Measurements from ENCODE around the gene CREB3L1.

CREB3L1 gene

GRCh38 chr11:46353698-46354097 is 76.2 kb downstream of the CREB3L1 start:
- no peak overlapping the region for H2AFZ ChIP-seq (ENCODE audit: low read depth, low read length, severe bottlenecking)
- no peak overlapping the region for H3K27ac ChIP-seq (ENCODE audit: low read depth, low read length)
- TF ChIP-seq EZH2phosphoT487 (conservative IDR thresholded peaks at IDR 0.05; ENCODE audit: low read length), result no peak
- TF ChIP-seq CTCF (IDR thresholded peaks at IDR 0.05; ENCODE audit: insufficient read depth, low read length, poor library complexity, severe bottlenecking), result no peak
- H3K79me2 ChIP-seq (ENCODE audit: insufficient read depth, low read length), result peaks cover 46% of the 10 kb centered on the region
- H4K20me1 ChIP-seq (ENCODE audit: low read depth, low read length), result 0 out of 2 replicates have a peak, but pooled peaks cover 6% of the 10 kb centered on the region
- no peaks in the 10 kb centered on the region for H3K9me2 ChIP-seq (replicated peaks; ENCODE audit: insufficient read depth, low read length)
- no peak overlapping the region for H3K9ac ChIP-seq (ENCODE audit: low read length)
- H3K27me3 ChIP-seq (ENCODE audit: low read length), result no peaks in the 10 kb centered on the region
- H3F3A ChIP-seq (ENCODE audit: insufficient read depth), result no peaks in the 10 kb centered on the region
- H3K9me3 ChIP-seq (ENCODE audit: insufficient read depth, low read length), result no peaks in the 10 kb centered on the region
- no peak overlapping the region for H3K4me3 ChIP-seq (ENCODE audit: insufficient read depth, low read length, poor library complexity, severe bottlenecking)
- no peaks in the 10 kb centered on the region for H3K36me3 ChIP-seq (ENCODE audit: low read length)
- H3K4me2 ChIP-seq (ENCODE audit: low read depth, low read length, poor library complexity, severe bottlenecking), result no peak overlapping the region

- Histone ChIP-seq H3K9me2 (replicated peaks; ENCODE audit: insufficient read depth, low read length) (no peaks in the 10 kb centered on the region), H3K9me3 (ENCODE audit: insufficient read depth, low read length) (no peaks in the 10 kb centered on the region), H3K36me3 (ENCODE audit: low read length) (no peaks in the 10 kb centered on the region), H3F3A (ENCODE audit: insufficient read depth) (no peaks in the 10 kb centered on the region), H2AFZ (ENCODE audit: low read depth, low read length, severe bottlenecking) (no peak overlapping the region), H3K4me3 (ENCODE audit: insufficient read depth, low read length, poor library complexity, severe bottlenecking) (no peak overlapping the region), H3K27ac (ENCODE audit: low read depth, low read length) (no peak overlapping the region), H3K27me3 (ENCODE audit: low read length) (no peaks in the 10 kb centered on the region), H4K20me1 (ENCODE audit: low read depth, low read length) (0 out of 2 replicates have a peak, but pooled peaks cover 6% of the 10 kb centered on the region), H3K9ac (ENCODE audit: low read length) (no peak overlapping the region), H3K4me2 (ENCODE audit: low read depth, low read length, poor library complexity, severe bottlenecking) (no peak overlapping the region), H3K79me2 (ENCODE audit: insufficient read depth, low read length) (peaks cover 26% of the 10 kb centered on the region; the same call in 1 of the 2 replicates)
- no peak for TF ChIP-seq EZH2phosphoT487 (conservative IDR thresholded peaks at IDR 0.05; ENCODE audit: low read length)
- no peak for TF ChIP-seq CTCF (IDR thresholded peaks at IDR 0.05; ENCODE audit: insufficient read depth, low read length, poor library complexity, severe bottlenecking)
Observed at GRCh38 chr11:46356924-46357482, 79.5 kb downstream of the CREB3L1 start.

GRCh38 chr11:46357483-46357936 is 80.0 kb downstream of the CREB3L1 start:
- Histone ChIP-seq H3K9ac (ENCODE audit: low read length) (no peak overlapping the region), H3K4me2 (ENCODE audit: low read depth, low read length, poor library complexity, severe bottlenecking) (no peak overlapping the region), H3K36me3 (ENCODE audit: low read length) (no peaks in the 10 kb centered on the region), H4K20me1 (ENCODE audit: low read depth, low read length) (0 out of 2 replicates have a peak, but pooled peaks cover 6% of the 10 kb centered on the region), H3K9me3 (ENCODE audit: insufficient read depth, low read length) (no peaks in the 10 kb centered on the region), H3K27me3 (ENCODE audit: low read length) (no peaks in the 10 kb centered on the region), H3K9me2 (replicated peaks; ENCODE audit: insufficient read depth, low read length) (no peaks in the 10 kb centered on the region), H2AFZ (ENCODE audit: low read depth, low read length, severe bottlenecking) (no peak overlapping the region), H3K27ac (ENCODE audit: low read depth, low read length) (no peak overlapping the region), H3K4me3 (ENCODE audit: insufficient read depth, low read length, poor library complexity, severe bottlenecking) (no peak overlapping the region), H3K79me2 (ENCODE audit: insufficient read depth, low read length) (peaks cover 26% of the 10 kb centered on the region; the same call in 1 of the 2 replicates), H3F3A (ENCODE audit: insufficient read depth) (no peaks in the 10 kb centered on the region)
- TF ChIP-seq EZH2phosphoT487 (conservative IDR thresholded peaks at IDR 0.05; ENCODE audit: low read length), result no peak
- TF ChIP-seq CTCF (IDR thresholded peaks at IDR 0.05; ENCODE audit: insufficient read depth, low read length, poor library complexity, severe bottlenecking), result no peak
